Muscle of arm (tissue), 12 donors: ENCODE data around the gene GPAT3. TPM values are rescaled to one million over a fixed set of nuclear protein-coding genes. Genes with fewer than 3 reads are reported as not detected.
"Not testable (repeated sequence)": the region's sequence is repeated elsewhere in the genome, so short reads cannot be mapped to it uniquely, and the experiment has no call there.

Source experiments
- DNase-seq: peaks from one replicate; pipeline ENCODE4 v3.0.0-alpha.2; 2013
- polyA plus RNA-seq, 12 donors: library from polyadenylated mRNA; unstranded; fragments of 120-200 nt; gene quantifications; one replicate each; pipeline ENCODE4 v1.2.1, GENCODE V29; 2013; ENCODE audit not compliant: insufficient read length in 12 of 12

Gene GPAT3
- polyA plus RNA-seq, 12 donors, result 6.7 to 38.8 (median 17.6) TPM; not detected in 1

GRCh38 chr4:83546786-83547185, 10.9 kb downstream of the GPAT3 start:
- DNase-seq, result no peak

DNA sequence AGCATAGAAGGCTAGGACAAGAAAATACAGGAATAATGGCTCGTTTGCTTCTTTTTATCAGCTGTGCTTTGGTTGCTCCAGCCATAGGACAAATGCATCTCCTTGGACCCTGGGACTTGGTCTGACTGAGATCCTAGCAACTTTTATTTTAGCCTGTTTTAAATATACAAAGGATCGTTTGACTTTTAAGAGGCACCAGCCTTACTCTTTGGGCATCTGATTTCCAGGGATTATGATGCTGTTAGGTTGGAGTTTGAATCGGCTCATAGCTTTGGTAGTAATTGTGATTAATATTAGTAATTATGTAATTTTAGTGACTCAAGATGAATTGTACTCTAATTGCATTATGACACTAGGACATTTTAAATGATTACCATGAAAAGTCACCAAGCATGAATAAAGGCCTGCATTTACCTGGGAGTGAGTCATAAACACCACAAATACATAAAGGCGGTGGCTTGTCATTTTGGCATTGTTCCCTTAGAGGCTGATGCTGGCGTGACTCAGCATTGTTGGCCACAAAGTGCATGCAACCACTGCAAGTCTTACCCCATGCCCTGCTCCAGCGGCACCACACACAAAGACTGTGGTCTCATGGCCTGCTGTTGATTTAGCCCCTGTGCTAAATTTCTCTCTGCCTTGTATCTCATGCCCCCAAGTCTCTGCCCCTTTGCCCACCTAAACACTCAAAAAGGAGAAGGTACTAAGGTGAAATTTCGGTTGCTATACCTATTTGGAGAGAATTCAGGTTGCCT, 12.4 kb downstream of the GPAT3 start:
- DNase-seq, result no peak

GRCh38 chr4:83552083-83552482, 16.2 kb downstream of the GPAT3 start:
- no peak for DNase-seq

DNA sequence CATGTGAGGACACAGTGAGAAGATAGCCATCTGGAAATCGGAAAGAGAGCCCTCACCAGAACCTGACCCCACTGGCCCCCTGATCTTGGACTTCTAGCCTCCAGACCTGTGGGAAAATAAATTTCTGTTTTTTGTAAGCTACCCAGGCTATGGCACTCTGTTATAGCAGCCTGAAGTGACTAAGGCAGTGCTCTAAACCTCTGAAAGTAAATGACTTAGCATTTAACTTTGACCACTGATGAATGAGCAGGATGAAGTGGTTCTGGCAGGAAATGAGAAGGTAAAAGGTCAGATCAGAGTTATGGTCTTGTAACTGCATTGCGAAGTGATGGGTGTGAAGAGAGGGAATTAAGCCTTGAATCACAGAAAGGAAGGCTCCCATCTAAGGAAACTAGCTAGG, 17.0 kb downstream of the GPAT3 start:
- no peak for DNase-seq

DNA sequence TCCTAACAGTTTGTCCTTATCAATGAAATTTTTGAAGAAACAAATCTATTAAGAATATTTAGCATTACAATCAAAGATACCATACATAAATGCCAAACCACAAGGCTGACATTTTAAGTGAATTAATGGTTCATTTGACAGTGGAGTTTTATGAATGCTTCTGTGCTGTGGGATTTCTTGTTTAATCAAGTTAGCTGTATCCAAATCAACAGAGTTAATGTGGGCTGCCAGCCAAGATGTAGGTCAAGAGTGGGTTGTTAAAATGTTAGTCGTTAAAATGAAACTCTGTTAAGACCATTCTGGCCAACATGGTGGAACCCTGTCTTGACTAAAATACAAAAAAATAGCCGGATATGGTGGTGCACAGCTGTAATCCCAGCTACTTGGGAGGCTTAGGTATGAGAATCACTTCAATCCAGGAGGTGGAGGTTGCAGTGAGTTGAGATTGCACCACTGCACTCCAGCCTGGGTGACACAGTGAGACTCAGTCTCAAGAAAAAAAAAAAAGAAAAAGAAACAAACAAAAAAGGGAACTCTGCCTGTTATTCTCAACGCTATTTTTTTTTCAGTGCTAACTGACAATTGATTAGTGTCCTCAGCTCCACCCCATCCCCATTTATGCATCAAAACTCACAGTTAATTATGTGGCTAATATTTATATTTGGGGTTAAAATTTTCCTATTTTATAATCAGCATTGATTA, 20.2 kb downstream of the GPAT3 start:
- no peak for DNase-seq

- DNase-seq, result no peak
Observed at GRCh38 chr4:83556816-83557215, 20.9 kb downstream of the GPAT3 start.

DNA sequence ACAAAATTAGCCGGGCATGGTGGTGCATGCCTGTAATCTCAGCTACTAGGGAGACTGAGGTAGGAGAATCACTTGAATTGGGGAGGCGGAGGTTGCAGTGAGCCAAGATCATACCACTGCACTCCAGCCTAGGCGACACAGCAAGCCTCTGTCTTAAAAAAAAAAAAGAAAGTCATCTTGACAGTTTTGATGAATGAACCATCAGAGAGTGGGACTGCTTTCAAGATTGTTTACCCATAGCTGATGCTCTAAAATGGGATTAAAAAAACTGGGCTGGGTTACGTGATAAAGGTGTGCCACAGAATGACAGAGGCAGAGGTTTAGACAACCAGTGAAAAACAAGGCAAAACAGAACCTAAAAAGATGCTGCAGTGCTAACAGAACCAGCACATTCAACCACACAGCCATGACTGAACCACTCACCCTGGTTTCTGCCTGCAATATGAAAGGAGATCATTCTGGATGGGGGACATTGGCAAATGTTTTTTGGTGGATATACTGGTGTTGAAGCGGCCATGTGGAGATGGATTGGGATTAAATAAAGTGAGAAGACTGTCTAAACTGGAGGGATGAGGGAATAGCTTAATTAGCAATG, 22.2 kb downstream of the GPAT3 start:
- no peak for DNase-seq

DNA sequence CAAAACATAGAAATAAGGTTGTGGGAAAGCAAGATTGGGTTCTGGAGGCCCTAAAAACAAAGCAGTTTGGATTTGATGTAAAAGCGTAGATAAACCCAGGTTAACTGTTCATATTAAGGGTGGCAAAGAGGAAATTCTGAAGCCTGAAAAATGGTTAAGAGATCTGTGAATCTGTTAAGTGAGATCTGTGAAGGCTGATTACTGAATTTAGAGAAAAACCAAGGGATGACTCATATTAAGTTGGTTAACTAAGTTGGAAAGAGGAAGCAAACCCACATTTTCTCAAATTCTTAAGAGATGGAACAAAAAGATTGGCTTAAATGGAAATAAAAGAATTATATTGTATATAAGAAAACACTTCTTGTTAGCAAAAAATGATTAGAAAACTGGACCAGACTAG, 22.8 kb downstream of the GPAT3 start:
- DNase-seq, result no peak

GRCh38 chr4:83560523-83560922, 24.6 kb downstream of the GPAT3 start:
- no peak for DNase-seq

- no peak for DNase-seq
Observed at GRCh38 chr4:83561381-83561780, 25.5 kb downstream of the GPAT3 start.

GRCh38 chr4:83563998-83564397, 28.1 kb downstream of the GPAT3 start:
- no peak for DNase-seq

DNA sequence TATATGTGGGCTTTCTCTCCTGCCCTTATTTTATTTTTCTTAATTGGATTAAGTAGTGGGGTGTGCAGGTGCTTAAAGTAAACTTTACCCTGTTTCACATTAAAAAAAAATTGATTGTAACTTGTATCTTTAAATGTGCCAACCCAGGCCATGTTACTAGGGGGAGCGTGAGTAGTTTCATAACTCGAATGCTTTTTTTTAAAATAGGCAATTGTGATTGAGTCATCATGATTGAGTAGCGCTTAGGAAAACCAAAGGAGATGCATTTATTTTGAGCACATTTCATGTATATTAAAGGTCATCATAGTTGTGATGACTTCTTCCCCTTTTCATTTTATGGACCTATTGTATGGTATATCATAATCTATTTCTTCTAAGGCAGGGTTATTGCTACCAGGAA, 32.2 kb downstream of the GPAT3 start:
- DNase-seq, result no peak

- no peak for DNase-seq
Observed at GRCh38 chr4:83569429-83569828, 33.5 kb downstream of the GPAT3 start.

DNA sequence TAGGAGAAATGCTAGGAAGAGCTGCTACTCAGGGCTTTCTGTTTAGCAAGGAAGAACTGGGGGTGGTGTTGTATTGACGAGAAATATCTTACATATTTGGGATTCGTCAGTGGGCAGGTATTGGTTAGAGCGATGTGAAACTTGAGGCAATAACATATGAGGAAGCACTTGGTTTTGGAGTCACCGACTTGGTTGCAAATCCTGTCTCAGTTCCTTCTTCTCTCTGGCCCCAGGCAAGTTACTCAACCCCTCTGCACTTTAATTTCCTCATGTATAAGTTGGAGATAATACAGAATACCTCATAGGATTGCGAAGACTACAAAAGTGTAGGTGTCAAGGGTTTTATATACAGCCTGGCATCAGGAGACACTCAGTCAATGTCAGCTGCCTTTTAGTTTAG, 34.1 kb downstream of the GPAT3 start:
- DNase-seq, result no peak

GRCh38 chr4:83572848-83573247, 36.9 kb downstream of the GPAT3 start:
- DNase-seq, result no peak

DNA sequence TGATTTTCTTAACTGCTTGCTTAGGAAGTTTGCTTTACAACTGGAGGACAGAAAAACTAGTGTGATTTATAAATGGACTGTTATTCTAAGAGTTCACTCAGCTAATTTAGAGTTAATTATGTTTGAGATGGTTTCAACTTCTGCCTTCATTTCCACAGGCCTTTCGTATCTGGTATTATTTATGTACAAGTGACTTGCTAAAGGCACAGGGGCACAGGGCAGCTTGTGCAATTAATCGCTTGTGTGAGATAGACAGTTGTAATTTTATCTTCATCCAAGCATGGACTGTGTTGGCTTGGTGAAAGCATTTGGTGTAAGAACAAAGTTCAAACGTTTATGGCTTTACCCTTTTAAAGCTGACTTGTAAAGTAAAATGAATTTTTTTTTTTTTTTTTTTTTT, 38.3 kb downstream of the GPAT3 start:
- no peak for DNase-seq

DNA sequence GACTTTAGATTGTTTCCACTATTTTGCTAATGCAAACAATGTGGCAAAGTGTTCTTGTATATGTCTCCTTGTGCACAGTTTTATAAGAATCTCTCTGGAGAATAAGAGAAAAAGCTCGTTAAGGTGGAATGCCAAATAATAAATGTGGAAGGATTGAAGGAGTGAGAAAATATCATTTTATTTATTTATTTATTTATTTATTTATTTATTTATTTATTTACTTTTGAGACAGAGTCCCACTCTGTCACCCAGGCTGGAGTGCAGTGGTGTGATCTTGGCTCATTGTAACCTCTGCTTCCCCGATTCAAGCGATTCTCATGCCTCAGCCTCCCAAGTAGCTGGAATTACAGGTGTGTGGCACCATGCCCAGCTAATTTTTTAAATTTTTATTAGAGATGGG, 40.3 kb downstream of the GPAT3 start:
- not testable (repeated sequence) for DNase-seq

GRCh38 chr4:83581411-83582288, 45.7 kb downstream of the GPAT3 start:
- DNase-seq, result no peak

GRCh38 chr4:83582289-83582785, 46.4 kb downstream of the GPAT3 start:
- DNase-seq, result peak; percentile 2

- no peak for DNase-seq
Observed at GRCh38 chr4:83585982-83586508, 50.1 kb downstream of the GPAT3 start.

DNA sequence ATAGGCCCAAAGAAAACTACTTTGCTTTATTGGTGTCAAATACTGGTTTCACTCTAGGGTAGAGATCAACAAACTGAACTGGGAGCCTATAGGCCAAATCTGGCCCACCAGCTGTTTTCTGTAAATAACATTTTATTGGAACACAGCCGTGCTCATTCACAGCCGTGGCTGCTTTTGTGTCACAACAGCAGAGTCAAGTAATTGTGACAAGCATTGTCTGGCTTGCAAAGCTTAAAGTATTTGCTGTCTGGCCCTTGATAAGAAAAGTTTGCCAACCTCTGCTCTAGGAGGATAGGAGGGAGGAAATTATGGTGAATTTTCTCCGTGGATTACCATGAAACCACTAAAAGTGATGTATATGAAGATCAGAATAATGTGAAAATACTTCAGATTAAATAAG, 53.4 kb downstream of the GPAT3 start:
- no peak for DNase-seq

DNA sequence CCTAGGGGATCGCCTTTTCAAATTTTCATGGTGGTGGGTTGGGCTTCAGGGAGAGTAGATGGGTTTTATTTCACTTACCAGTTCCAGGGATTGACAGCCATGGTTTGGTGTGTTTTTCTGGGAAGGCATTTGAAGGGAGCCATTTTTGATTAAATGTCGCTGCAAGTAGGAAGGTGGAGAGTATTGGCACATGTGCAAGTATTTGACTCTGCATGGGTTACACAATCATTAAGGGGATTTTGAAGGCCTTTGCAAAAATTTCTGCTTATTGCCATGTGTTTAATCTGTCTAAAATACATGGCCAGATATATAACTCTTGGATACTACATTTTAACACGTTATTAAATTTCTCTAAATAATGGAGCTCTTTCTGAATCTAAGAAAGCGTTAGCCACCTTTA, 55.1 kb downstream of the GPAT3 start:
- no peak for DNase-seq
